ENCODE data around the gene SV2A. TPM values are rescaled to one million over a fixed set of nuclear protein-coding genes. Genes with fewer than 3 reads are reported as not detected.

SV2A gene
- total and polyA plus RNA-seq, 2 donors from 2014 or later: 2.0 to 4.5 TPM

DNA sequence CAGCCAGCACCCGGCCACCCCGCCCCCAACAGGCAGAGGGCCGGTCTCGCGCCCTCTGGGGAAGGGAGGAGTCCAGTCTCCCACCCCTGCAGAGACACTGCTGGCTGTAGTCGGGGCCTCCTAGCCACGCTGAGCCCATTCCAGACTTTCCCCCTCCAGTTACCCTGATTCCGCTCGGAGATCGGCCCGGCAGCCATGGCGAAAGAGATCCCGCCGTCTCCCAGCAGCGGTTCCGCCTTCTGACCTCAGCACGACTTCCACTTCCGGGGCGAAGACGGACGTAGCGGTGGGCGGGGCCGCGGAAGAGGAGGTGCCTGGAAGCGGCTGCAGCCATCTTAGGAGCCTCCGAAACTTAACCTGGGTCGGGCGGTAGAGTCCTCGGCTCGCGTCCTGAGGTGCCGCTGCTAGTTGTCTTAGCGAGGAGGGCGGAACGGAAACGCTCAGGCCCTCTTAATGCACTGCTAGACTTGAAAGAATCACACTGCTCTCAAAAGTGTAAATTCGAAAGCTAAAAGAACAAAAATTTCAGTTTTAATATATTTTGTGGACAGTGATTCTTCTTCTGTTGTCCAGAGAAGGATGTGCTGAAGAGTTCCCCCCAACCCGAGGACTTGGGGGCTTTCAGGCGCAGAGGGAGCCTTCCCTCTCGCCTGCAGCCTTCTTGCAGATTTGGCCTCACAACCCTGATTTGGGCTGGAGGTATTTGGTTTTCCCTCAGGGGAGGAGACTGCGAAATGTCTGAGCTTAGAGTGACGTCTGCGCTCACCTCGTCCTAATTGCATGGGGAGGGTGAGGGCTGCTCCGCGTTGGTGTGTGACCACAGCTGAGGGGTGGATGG, 10.1 kb upstream of the SV2A start, which contains the start of gene SF3B4:
Gene SF3B4, minus strand, starts transcription at position 241 of the 838 bp plus-strand sequence. Its CDS starts 44 bp downstream, at position 197.
- Histone ChIP-seq H3K4me3 (ENCODE audit: low read length in 3 of 3) (peak within 1 kb of the TSS; percentile 92 to 97 (median 94)), H3K27me3 (ENCODE audit: control insufficient read depth, insufficient read depth, low read length) (no peaks in the 10 kb centered on the region), H3K27ac (ENCODE audit: low read depth in 2 of 2, low read length in 2 of 2) (peak within 1 kb of the TSS; percentile 90 to 91), H3K4me1 (ENCODE audit: control insufficient read depth in 2 of 3, insufficient read depth in 2 of 3, low read depth in 1 of 3, low read length in 3 of 3) (peaks cover 5 to 18% (median 18%) of the 10 kb centered on the region in 3 donors), H3K9ac (ENCODE audit: low read length in 3 of 3) (peak within 1 kb of the TSS; percentile 86 to 90 (median 87)), H3K9me3 (ENCODE audit: control insufficient read depth in 2 of 3, insufficient read depth in 1 of 3, low read length in 3 of 3) (no peaks in the 10 kb centered on the region), H3K36me3 (ENCODE audit: control insufficient read depth in 2 of 3, insufficient read depth in 3 of 3, low read length in 3 of 3) (peaks cover 12 to 54% (median 33%) of the 10 kb centered on the region in 3 donors)
- TF ChIP-seq, protein P1, sequence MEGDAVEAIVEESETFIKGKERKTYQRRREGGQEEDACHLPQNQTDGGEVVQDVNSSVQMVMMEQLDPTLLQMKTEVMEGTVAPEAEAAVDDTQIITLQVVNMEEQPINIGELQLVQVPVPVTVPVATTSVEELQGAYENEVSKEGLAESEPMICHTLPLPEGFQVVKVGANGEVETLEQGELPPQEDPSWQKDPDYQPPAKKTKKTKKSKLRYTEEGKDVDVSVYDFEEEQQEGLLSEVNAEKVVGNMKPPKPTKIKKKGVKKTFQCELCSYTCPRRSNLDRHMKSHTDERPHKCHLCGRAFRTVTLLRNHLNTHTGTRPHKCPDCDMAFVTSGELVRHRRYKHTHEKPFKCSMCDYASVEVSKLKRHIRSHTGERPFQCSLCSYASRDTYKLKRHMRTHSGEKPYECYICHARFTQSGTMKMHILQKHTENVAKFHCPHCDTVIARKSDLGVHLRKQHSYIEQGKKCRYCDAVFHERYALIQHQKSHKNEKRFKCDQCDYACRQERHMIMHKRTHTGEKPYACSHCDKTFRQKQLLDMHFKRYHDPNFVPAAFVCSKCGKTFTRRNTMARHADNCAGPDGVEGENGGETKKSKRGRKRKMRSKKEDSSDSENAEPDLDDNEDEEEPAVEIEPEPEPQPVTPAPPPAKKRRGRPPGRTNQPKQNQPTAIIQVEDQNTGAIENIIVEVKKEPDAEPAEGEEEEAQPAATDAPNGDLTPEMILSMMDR (IDR thresholded peaks at IDR 0.05; ENCODE audit: borderline replicate concordance, extremely low read depth, insufficient read depth): peak; percentile 11
- intact Hi-C loops (cut with DNase I): no loop called here
- no peak for FAIRE-seq
- DNase-seq: peak; percentile 96 to 98 (median 98)

DNA sequence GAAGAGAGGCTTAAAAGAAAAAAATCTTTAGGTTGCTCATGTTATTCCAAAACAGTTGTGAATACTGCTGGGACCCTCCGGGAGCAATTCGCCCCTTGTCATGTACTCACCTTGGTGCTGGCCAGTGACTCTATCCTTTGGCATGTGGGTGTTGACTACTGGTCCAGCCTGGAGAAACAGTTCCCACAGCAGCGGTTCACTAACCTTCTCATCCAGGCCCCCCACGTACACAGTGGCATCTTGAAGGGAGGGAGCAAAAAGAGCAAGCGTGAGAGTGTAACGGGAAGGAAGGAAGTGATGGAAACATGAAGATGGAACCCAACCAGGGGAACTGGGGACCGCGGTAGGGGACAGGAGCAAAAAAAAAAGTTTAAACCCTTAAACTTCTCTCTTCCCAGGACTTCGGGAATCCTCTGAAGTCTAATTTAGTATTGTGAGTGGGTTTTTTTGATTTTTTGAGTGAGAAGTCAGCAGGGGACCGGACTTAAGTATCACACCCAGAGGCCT, 9.5 kb upstream of the SV2A start:
- FAIRE-seq (no peak), DNase-seq (peak in 1 of 5 donors; percentile 41)
- peak overlapping the region; percentile 92 to 97 (median 94) for H3K4me3 ChIP-seq (ENCODE audit: low read length in 3 of 3)
- H3K36me3 ChIP-seq (ENCODE audit: control insufficient read depth in 2 of 3, insufficient read depth in 3 of 3, low read length in 3 of 3): peaks cover 12 to 54% (median 34%) of the 10 kb centered on the region in 3 donors
- TF ChIP-seq, protein P1 (IDR thresholded peaks at IDR 0.05; ENCODE audit: borderline replicate concordance, extremely low read depth, insufficient read depth): no peak
- H3K4me1 ChIP-seq (ENCODE audit: control insufficient read depth in 2 of 3, insufficient read depth in 2 of 3, low read depth in 1 of 3, low read length in 3 of 3): peaks cover 5 to 18% (median 18%) of the 10 kb centered on the region in 3 donors
- no peaks in the 10 kb centered on the region for H3K9me3 ChIP-seq (ENCODE audit: control insufficient read depth in 2 of 3, insufficient read depth in 1 of 3, low read length in 3 of 3)
- intact Hi-C loops (cut with DNase I): no loop called here
- peak overlapping the region; percentile 83 to 87 (median 86) for H3K9ac ChIP-seq (ENCODE audit: low read length in 3 of 3)
- no peaks in the 10 kb centered on the region for H3K27me3 ChIP-seq (ENCODE audit: control insufficient read depth, insufficient read depth, low read length)
- H3K27ac ChIP-seq (ENCODE audit: low read depth in 2 of 2, low read length in 2 of 2): peak overlapping the region; percentile 90 to 91

DNA sequence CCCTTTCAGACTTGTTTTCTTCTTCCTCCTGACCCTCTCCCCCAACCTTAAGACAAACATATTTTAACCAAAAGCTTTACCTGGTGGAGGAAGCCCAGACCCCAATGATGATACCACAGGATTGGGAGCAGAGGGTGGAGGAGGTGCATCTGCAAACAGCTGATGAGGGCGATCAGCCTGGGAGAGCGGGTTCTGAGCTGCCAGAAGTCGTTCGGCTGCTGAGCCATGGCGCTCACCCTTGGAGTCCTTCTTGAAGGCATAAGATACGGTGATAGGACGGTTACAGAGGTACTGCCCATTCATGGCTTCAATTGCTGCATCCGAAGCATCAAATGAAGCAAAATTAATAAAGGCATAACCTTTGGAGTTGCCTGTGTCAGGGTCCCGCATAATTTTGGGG, 8.7 kb upstream of the SV2A start:
- H3K9ac ChIP-seq (ENCODE audit: low read length in 3 of 3): no peak overlapping the region
- no peak for DNase-seq
- FAIRE-seq: no peak
- TF ChIP-seq, protein P1 (IDR thresholded peaks at IDR 0.05; ENCODE audit: borderline replicate concordance, extremely low read depth, insufficient read depth): no peak
- H3K4me3 ChIP-seq (ENCODE audit: low read length in 3 of 3): peak overlapping the region in 2 of 3 donors; percentile 1 to 94
- H3K9me3 ChIP-seq (ENCODE audit: control insufficient read depth in 2 of 3, insufficient read depth in 1 of 3, low read length in 3 of 3): no peaks in the 10 kb centered on the region
- peaks cover 12 to 48% (median 29%) of the 10 kb centered on the region in 3 donors for H3K36me3 ChIP-seq (ENCODE audit: control insufficient read depth in 2 of 3, insufficient read depth in 3 of 3, low read length in 3 of 3)
- peaks cover 5 to 18% (median 18%) of the 10 kb centered on the region in 3 donors for H3K4me1 ChIP-seq (ENCODE audit: control insufficient read depth in 2 of 3, insufficient read depth in 2 of 3, low read depth in 1 of 3, low read length in 3 of 3)
- intact Hi-C loops (cut with DNase I): no loop called here
- no peaks in the 10 kb centered on the region for H3K27me3 ChIP-seq (ENCODE audit: control insufficient read depth, insufficient read depth, low read length)
- H3K27ac ChIP-seq (ENCODE audit: low read depth in 2 of 2, low read length in 2 of 2): no peak overlapping the region
